H1 (cell line): ENCODE data around the gene SYPL1. TPM values are rescaled to one million over a fixed set of nuclear protein-coding genes. Genes with fewer than 3 reads are reported as not detected.

Experiments used
- CTCF ChIA-PET: fragments of 300-600 bp; sonication (Branson Sonifier 250); formaldehyde crosslinking; loops from one replicate; lab custom pipeline; 2021; ENCODE audit not compliant: partially characterized antibody; lab: Charles Lee
- POLR2A ChIA-PET: fragments of 300-600 bp; sonication (Branson Sonifier 250); formaldehyde crosslinking; loops from one replicate; lab custom pipeline; 2021; ENCODE audit warnings: inconsistent platforms; ENCODE audit not compliant: partially characterized antibody; lab: Charles Lee
- DNase-seq, 2 experiments: peaks; one replicate each; pipeline versions ENCODE4 v3.0.0 to v3.0.0-alpha.2; 2010 to 2022; ENCODE audit warnings: low spot score in 2 of 2, low read depth in 1 of 2, mixed read lengths in 1 of 2
- FAIRE-seq: peaks from 2 replicates; lab custom pipeline; 2011; peaks lifted over from hg19 to GRCh38; lab: Jason Lieb, UNC
- H2AFZ ChIP-seq: 2 replicates; pipeline ENCODE4 v1.8.1; 2012; ENCODE audit warnings: low read length, inconsistent platforms
- H2AK5ac ChIP-seq: 2 replicates; pipeline ENCODE4 v1.6.1; 2013; ENCODE audit warnings: low read depth, low read length
- H2BK120ac ChIP-seq: replicated peaks from 2 replicates; pipeline ENCODE3; 2013; ENCODE audit warnings: low read depth, low read length, inconsistent platforms
- H2BK12ac ChIP-seq: 2 replicates; pipeline ENCODE4 v1.6.1; 2013; ENCODE audit warnings: low read depth, low read length
- H2BK15ac ChIP-seq: 2 replicates; pipeline ENCODE4 v1.6.1; 2013; ENCODE audit warnings: low read length
- H2BK20ac ChIP-seq: 2 replicates; pipeline ENCODE4 v1.6.1; 2013; ENCODE audit warnings: low read length
- H2BK5ac ChIP-seq: 2 replicates; pipeline ENCODE4 v1.6.1; 2013; ENCODE audit warnings: low read depth, low read length
- H3K14ac ChIP-seq: 2 replicates; pipeline ENCODE4 v1.6.1; 2013; ENCODE audit warnings: inconsistent platforms; ENCODE audit not compliant: insufficient read length
- H3K18ac ChIP-seq: 2 replicates; pipeline ENCODE4 v1.6.1; 2013; ENCODE audit warnings: low read length; ENCODE audit errors: extremely low read depth
- H3K23ac ChIP-seq: 2 replicates; pipeline ENCODE4 v1.6.1; 2013; ENCODE audit warnings: inconsistent platforms; ENCODE audit not compliant: insufficient read length
- H3K23me2 ChIP-seq: 2 replicates; pipeline ENCODE4 v1.6.1; 2013; ENCODE audit warnings: low read depth, low read length
- H3K27ac ChIP-seq: 2 replicates; pipeline ENCODE4 v1.6.1; 2011; ENCODE audit warnings: low read depth, low read length, inconsistent platforms
- H3K27me3 ChIP-seq, 4 experiments: replicated peaks in 1 of 4; 1 replicate in 1 of 4; 2 replicates in 3 of 4; pipeline versions ENCODE4 v1.6.1 to v1.8.1; 2011 to 2013; ENCODE audit warnings: low read length in 3 of 4, mild to moderate bottlenecking in 3 of 4, inconsistent platforms in 2 of 4, mixed read lengths in 2 of 4, moderate library complexity in 1 of 4; ENCODE audit not compliant: control insufficient read depth in 3 of 4, insufficient read depth in 3 of 4; ENCODE audit errors: extremely low read depth in 1 of 4
- H3K36me3 ChIP-seq, 4 experiments: 2 replicates each; pipeline versions ENCODE4 v1.6.1 to v1.8.1; 2011 to 2013; ENCODE audit warnings: mild to moderate bottlenecking in 4 of 4, low read length in 3 of 4, moderate library complexity in 2 of 4, control low read depth in 1 of 4, inconsistent platforms in 1 of 4; ENCODE audit not compliant: insufficient read depth in 4 of 4, control insufficient read depth in 2 of 4
- H3K4ac ChIP-seq: replicated peaks from 2 replicates; pipeline ENCODE3; 2013; ENCODE audit warnings: low read length, low read depth, mixed read lengths, inconsistent platforms; ENCODE audit not compliant: insufficient read length
- H3K4me1 ChIP-seq, 4 experiments: replicated peaks in 1 of 4; 1 replicate in 1 of 4; 2 replicates in 3 of 4; pipeline versions ENCODE4 v1.6.1 to v1.8.1; 2011 to 2013; ENCODE audit warnings: low read length in 3 of 4, inconsistent platforms in 2 of 4, mixed read lengths in 1 of 4; ENCODE audit not compliant: insufficient read depth in 4 of 4, control insufficient read depth in 3 of 4
- H3K4me2 ChIP-seq, 2 experiments: 2 replicates each; pipeline versions ENCODE4 v1.6.1 to v1.8.1; 2011 to 2013; ENCODE audit warnings: low read depth in 2 of 2, low read length in 2 of 2, control low read depth in 1 of 2, inconsistent platforms in 1 of 2, mild to moderate bottlenecking in 1 of 2; ENCODE audit not compliant: insufficient read depth in 1 of 2
- H3K4me3 ChIP-seq, 4 experiments: fragments of 200-600, 300-600 bp in 1 of 4; sonication (generic), shearing (Covaris generic), sonication (Bioruptor Twin) in 1 of 4; 2 replicates each; pipeline versions ENCODE4 v1.5.1 to v1.8.1; 2011 to 2016; ENCODE audit warnings: low read length in 4 of 4, low read depth in 3 of 4, control low read depth in 2 of 4, inconsistent platforms in 2 of 4, mild to moderate bottlenecking in 2 of 4, mixed read lengths in 1 of 4, moderate library complexity in 1 of 4; ENCODE audit not compliant: insufficient read depth in 2 of 4; ENCODE audit errors: extremely low read depth in 1 of 4
- H3K56ac ChIP-seq: replicated peaks from 2 replicates; pipeline ENCODE3; 2013; ENCODE audit warnings: low read depth, mild to moderate bottlenecking, mixed read lengths, low read length, inconsistent platforms; ENCODE audit not compliant: insufficient read length
- H3K79me1 ChIP-seq: 2 replicates; pipeline ENCODE4 v1.6.1; 2013; ENCODE audit warnings: low read depth, low read length, control low read depth
- H3K79me2 ChIP-seq, 2 experiments: 2 replicates each; pipeline versions ENCODE4 v1.6.1 to v1.8.1; 2012 to 2013; ENCODE audit warnings: low read length in 2 of 2, mild to moderate bottlenecking in 2 of 2, inconsistent platforms in 1 of 2; ENCODE audit not compliant: insufficient read depth in 2 of 2, control insufficient read depth in 1 of 2
- H3K9ac ChIP-seq, 4 experiments: replicated peaks in 1 of 4; 1 replicate in 1 of 4; 2 replicates in 3 of 4; pipeline versions ENCODE4 v1.6.1 to v1.8.1; 2011 to 2013; ENCODE audit warnings: low read depth in 3 of 4, low read length in 3 of 4, control low read depth in 2 of 4, mild to moderate bottlenecking in 2 of 4, moderate library complexity in 2 of 4, inconsistent platforms in 1 of 4; ENCODE audit errors: extremely low read depth in 1 of 4
- H3K9me3 ChIP-seq, 2 experiments: 2 replicates each; pipeline versions ENCODE4 v1.6.1 to v1.8.1; 2012 to 2013; ENCODE audit warnings: mild to moderate bottlenecking in 2 of 2, moderate library complexity in 2 of 2, control low read depth in 1 of 2, inconsistent platforms in 1 of 2, low read depth in 1 of 2, low read length in 1 of 2, mixed read lengths in 1 of 2; ENCODE audit not compliant: insufficient read depth in 2 of 2
- H4K20me1 ChIP-seq, 2 experiments: replicated peaks in 1 of 2; 2 replicates each; pipeline versions ENCODE3 to v1.8.1; 2011 to 2013; ENCODE audit warnings: inconsistent platforms in 2 of 2, low read length in 2 of 2, mild to moderate bottlenecking in 1 of 2; ENCODE audit not compliant: insufficient read depth in 2 of 2, control insufficient read depth in 1 of 2
- H4K5ac ChIP-seq: 2 replicates; pipeline ENCODE4 v1.6.1; 2013; ENCODE audit warnings: low read length, low read depth, mixed read lengths, inconsistent platforms; ENCODE audit not compliant: insufficient read length
- H4K8ac ChIP-seq: 2 replicates; pipeline ENCODE4 v1.8.0; 2013; ENCODE audit warnings: mild to moderate bottlenecking, moderate library complexity, low read length, inconsistent platforms; ENCODE audit not compliant: insufficient read depth; ENCODE audit errors: extremely low read depth
- H4K91ac ChIP-seq: replicated peaks from 2 replicates; pipeline ENCODE3; 2013; ENCODE audit warnings: low read length, mixed read lengths, inconsistent platforms; ENCODE audit not compliant: insufficient read length
- CREB1 ChIP-seq: IDR thresholded peaks from 2 replicates; pipeline ENCODE4 v1.6.1; 2012; ENCODE audit warnings: inconsistent platforms
- EZH2 ChIP-seq: fragments of 200-600 bp; sonication (generic); IDR thresholded peaks from 2 replicates; pipeline ENCODE4 v1.7.1; 2012; ENCODE audit warnings: low read depth, mild to moderate bottlenecking, moderate library complexity, low read length, inconsistent platforms; ENCODE audit not compliant: severe bottlenecking
- FOSL1 ChIP-seq: IDR thresholded peaks from 2 replicates; pipeline ENCODE4 v1.6.1; 2011; ENCODE audit warnings: mild to moderate bottlenecking, low read depth, low read length, moderate library complexity; ENCODE audit not compliant: insufficient read depth
- MAFK ChIP-seq: IDR thresholded peaks from 2 replicates; pipeline ENCODE4 v1.6.1; 2012; ENCODE audit warnings: low read depth, mild to moderate bottlenecking, improper control_type of control experiment, low read length
- NANOG ChIP-seq: IDR thresholded peaks from 2 replicates; pipeline ENCODE4 v1.6.1; 2011; ENCODE audit warnings: low read length, low read depth, mild to moderate bottlenecking, inconsistent platforms; ENCODE audit not compliant: insufficient read depth, poor library complexity, severe bottlenecking
- SIRT6 ChIP-seq: IDR thresholded peaks from one replicate; pipeline ENCODE4 v1.7.1; 2012; ENCODE audit warnings: low read length, inconsistent platforms
- WGBS, 2 experiments: shearing (Covaris generic) in 1 of 2; methylation state at CpG; one replicate each; pipeline versions ENCODE4 v1.1.6 to v1.1.7; 2013 to 2015; ENCODE audit warnings: low lambda C conversion rate in 2 of 2, mixed read lengths in 2 of 2, inconsistent platforms in 1 of 2, low coverage in 1 of 2, missing lambda C conversion rate in 1 of 2; ENCODE audit not compliant: insufficient replicate concordance in 2 of 2, insufficient coverage in 1 of 2, insufficient read length in 1 of 2; ENCODE audit errors: extremely low coverage in 1 of 2, missing lambda C conversion rate in 1 of 2; 5-methylcytosine and 5-hydroxymethylcytosine counted together
- polyA plus RNA-seq, 7 experiments: library from polyadenylated mRNA; depleted of rRNA in 3 of 7; stranded (reverse) in 5 of 7; unstranded in 2 of 7; fragments of >200 nt in 5 of 7; fragments of 200-250 nt in 2 of 7; gene quantifications; 1 replicate in 5 of 7; 2 replicates in 1 of 7; 4 replicates in 1 of 7; pipeline versions ENCODE4 v1.2.1 to v1.2.3, GENCODE V29; 2011 to 2013; ENCODE audit warnings: missing spikeins in 2 of 7, mixed read lengths in 2 of 7
- total RNA-seq: library from RNA; stranded (reverse); fragmentation: NEBNext Ultra II Directional; extraction: Animal tissue kit (Norgen Biotek cat#: 25700); gene quantifications from 2 replicates; pipeline ENCODE4 v1.2.1, GENCODE V29; 2021

Gene SYPL1
- total and polyA plus RNA-seq, 2 of the 8 experiments (the other 6 are each of a cell fraction or from before 2014, with no cell fraction given): 44.9 to 57.7 TPM

- Histone ChIP-seq H2BK12ac (no peak overlapping the region), H2BK120ac (no peak overlapping the region), H2BK15ac (no peak overlapping the region), H3K14ac (no peak overlapping the region), H2BK20ac (no peak overlapping the region), H3K4me2 (no peak overlapping the region), H2AFZ (no peak overlapping the region), H2BK5ac (no peak overlapping the region), H3K9ac (no peak overlapping the region), H3K9me3 (no peaks in the 10 kb centered on the region), H3K56ac (no peak overlapping the region), H4K20me1 (no peaks in the 10 kb centered on the region), H4K91ac (no peak overlapping the region), H4K5ac (no peak overlapping the region), H3K79me2 (no peaks in the 10 kb centered on the region), H3K36me3 (no peaks in the 10 kb centered on the region), H3K79me1 (no peaks in the 10 kb centered on the region), H3K18ac (no peak overlapping the region), H3K4me3 (no peak overlapping the region), H3K23me2 (no peaks in the 10 kb centered on the region), H3K4ac (no peak overlapping the region), H3K4me1 (peaks cover 0 to 4% (median 1%) of the 10 kb centered on the region in 4 experiments; a peak in 2 of 7 replicates), H3K23ac (no peak overlapping the region), H2AK5ac (no peak overlapping the region), H4K8ac (no peak overlapping the region), H3K27ac (no peak overlapping the region), H3K27me3 (no peaks in the 10 kb centered on the region)
- DNase-seq (no peak), FAIRE-seq (no peak)
- ChIA-PET CTCF (interaction anchor here (0.6 to 0.9 kb wide), 3 partner anchors 11 to 252 kb away, joined by 3 to 4 read pairs (median 3); no protein-coding TSS in a partner anchor), POLR2A (interaction anchor here (1.1 to 1.2 kb wide), 2 partner anchors 13 to 28 kb away, joined by 3 to 5 read pairs; partner anchors contain the start of gene SYPL1)
- WGBS, 2 experiments: 85% methylated on average over 7 of the region's 7 CpGs; no CpG with 5 or more reads in 1 of the 2 experiments
- TF ChIP-seq FOSL1: no peak
- no peak for TF ChIP-seq SIRT6
- no peak for TF ChIP-seq EZH2
- no peak for TF ChIP-seq MAFK
- no peak for TF ChIP-seq CREB1
- TF ChIP-seq NANOG: no peak
These were observed 28.5 kb upstream of the SYPL1 start for GRCh38 chr7:106140406-106141173.
